Measurements from ENCODE around the gene ST6GALNAC1.

- TF ChIP-seq, protein P1, sequence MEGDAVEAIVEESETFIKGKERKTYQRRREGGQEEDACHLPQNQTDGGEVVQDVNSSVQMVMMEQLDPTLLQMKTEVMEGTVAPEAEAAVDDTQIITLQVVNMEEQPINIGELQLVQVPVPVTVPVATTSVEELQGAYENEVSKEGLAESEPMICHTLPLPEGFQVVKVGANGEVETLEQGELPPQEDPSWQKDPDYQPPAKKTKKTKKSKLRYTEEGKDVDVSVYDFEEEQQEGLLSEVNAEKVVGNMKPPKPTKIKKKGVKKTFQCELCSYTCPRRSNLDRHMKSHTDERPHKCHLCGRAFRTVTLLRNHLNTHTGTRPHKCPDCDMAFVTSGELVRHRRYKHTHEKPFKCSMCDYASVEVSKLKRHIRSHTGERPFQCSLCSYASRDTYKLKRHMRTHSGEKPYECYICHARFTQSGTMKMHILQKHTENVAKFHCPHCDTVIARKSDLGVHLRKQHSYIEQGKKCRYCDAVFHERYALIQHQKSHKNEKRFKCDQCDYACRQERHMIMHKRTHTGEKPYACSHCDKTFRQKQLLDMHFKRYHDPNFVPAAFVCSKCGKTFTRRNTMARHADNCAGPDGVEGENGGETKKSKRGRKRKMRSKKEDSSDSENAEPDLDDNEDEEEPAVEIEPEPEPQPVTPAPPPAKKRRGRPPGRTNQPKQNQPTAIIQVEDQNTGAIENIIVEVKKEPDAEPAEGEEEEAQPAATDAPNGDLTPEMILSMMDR (IDR thresholded peaks at IDR 0.05 in 2 of 3, conservative IDR thresholded peaks at IDR 0.05 in 1 of 3; ENCODE audit: borderline replicate concordance in 1 of 3, insufficient read depth in 1 of 3, low read depth in 2 of 3, low read length in 2 of 3) = no peak
- TF ChIP-seq EZH2 (IDR thresholded peaks at IDR 0.05) = no peak
- TF ChIP-seq POLR2A (IDR thresholded peaks at IDR 0.05; ENCODE audit: borderline replicate concordance, extremely low read depth, insufficient read depth, insufficient read length) = no peak
- TF ChIP-seq SIN3A (IDR thresholded peaks at IDR 0.05; ENCODE audit: low read depth) = no peak
- TF ChIP-seq SP1 (IDR thresholded peaks at IDR 0.05; ENCODE audit: low read depth) = no peak
- TF ChIP-seq TCF7L2 (IDR thresholded peaks at IDR 0.05; ENCODE audit: borderline replicate concordance, extremely low read depth, insufficient read depth, insufficient read length) = no peak
- no peak for TF ChIP-seq POLR2AphosphoS5 (IDR thresholded peaks at IDR 0.05; ENCODE audit: low read depth, low read length)
- TF ChIP-seq EZH2phosphoT487 (IDR thresholded peaks at IDR 0.05; ENCODE audit: borderline replicate concordance) = no peak
- TF ChIP-seq ATF3 (IDR thresholded peaks at IDR 0.05) = no peak
- TF ChIP-seq REST (IDR thresholded peaks at IDR 0.05; ENCODE audit: low read depth) = no peak
These were observed 14.7 kb upstream of the ST6GALNAC1 start for GRCh38 chr17:76658242-76658662.

All from HCT116 (cell line).